ES-I3 (cell line): ENCODE measurements around the gene UGT1A8.
"Not testable (repeated sequence)": the region's sequence is repeated elsewhere in the genome, so short reads cannot be mapped to it uniquely, and the experiment has no call there.

Experiments
- H3K36me3 ChIP-seq: 2 replicates; pipeline ENCODE4 v1.6.1; 2013; ENCODE audit warnings: mild to moderate bottlenecking, low read length, control low read depth, moderate library complexity; ENCODE audit not compliant: insufficient read depth
- H3K4me1 ChIP-seq: 2 replicates; pipeline ENCODE4 v1.6.1; 2013; ENCODE audit warnings: mild to moderate bottlenecking, control low read depth, low read length; ENCODE audit not compliant: insufficient read depth
- H3K9ac ChIP-seq: 2 replicates; pipeline ENCODE4 v1.6.1; 2013; ENCODE audit warnings: low read depth, mild to moderate bottlenecking, low read length, moderate library complexity
- H3K9me3 ChIP-seq: 2 replicates; pipeline ENCODE4 v1.6.1; 2013; ENCODE audit warnings: mild to moderate bottlenecking, low read length, moderate library complexity; ENCODE audit not compliant: control insufficient read depth, insufficient read depth

The UGT1A8 gene

DNA sequence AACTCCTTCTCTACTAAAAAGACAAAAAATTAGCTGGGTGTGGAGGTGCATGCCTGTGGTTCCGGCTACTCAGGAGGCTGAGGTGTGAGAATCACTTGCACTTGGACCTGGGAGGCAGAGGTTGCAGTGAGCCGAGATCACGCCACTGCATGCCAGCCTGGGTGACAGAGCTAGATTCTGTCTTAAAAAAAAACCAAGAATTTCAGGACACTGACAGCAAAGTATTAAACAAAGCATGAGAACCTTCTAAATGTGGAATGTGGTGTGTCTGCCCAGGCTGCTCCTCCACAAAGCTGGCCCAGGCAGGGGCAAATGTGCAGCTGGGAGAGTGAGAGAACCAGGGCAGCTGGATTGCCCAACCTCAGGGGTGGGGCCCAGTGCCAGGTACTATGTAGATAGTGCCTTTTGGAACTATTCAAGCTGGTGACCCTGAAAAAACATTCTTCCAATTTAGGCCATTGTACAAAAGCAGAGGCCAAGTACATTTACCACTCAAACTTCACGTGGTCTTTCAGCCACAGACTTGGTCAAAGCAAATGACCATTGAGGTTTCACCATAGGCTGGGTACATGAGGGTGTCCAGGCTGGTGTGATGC, 88.6 kb downstream of the UGT1A8 start:
- H3K4me1 ChIP-seq = no peaks in the 10 kb centered on the region; the same call in 1 of the 2 replicates

DNA sequence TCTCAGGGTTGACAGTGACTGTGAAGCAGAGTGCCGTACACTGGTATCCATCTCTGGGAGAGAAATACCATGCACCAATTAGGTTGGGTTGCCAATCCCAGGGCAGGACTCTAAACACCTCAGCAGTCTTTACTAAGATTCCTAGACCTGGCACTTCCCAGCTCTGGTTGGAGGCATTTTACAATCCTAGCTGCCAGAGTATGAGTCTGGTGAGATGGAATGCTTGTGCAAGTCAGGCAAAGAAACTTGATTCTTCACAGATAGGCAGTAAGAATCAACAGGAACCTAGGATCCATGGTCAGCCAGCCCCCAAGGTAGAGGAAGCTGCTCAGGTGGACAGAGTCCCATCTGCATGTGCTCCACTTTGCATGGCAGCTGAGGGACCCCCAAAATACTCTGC, 89.3 kb downstream of the UGT1A8 start:
- H3K9ac ChIP-seq = no peak overlapping the region
- H3K9me3 ChIP-seq = no peaks in the 10 kb centered on the region
- no peaks in the 10 kb centered on the region; the same call in 1 of the 2 replicates for H3K4me1 ChIP-seq
- no peaks in the 10 kb centered on the region for H3K36me3 ChIP-seq

More for the DNA sequence above, 88.6 kb downstream of the UGT1A8 start:
- H3K36me3 ChIP-seq = no peaks in the 10 kb centered on the region
- no peaks in the 10 kb centered on the region for H3K9me3 ChIP-seq
- no peak overlapping the region for H3K9ac ChIP-seq

DNA sequence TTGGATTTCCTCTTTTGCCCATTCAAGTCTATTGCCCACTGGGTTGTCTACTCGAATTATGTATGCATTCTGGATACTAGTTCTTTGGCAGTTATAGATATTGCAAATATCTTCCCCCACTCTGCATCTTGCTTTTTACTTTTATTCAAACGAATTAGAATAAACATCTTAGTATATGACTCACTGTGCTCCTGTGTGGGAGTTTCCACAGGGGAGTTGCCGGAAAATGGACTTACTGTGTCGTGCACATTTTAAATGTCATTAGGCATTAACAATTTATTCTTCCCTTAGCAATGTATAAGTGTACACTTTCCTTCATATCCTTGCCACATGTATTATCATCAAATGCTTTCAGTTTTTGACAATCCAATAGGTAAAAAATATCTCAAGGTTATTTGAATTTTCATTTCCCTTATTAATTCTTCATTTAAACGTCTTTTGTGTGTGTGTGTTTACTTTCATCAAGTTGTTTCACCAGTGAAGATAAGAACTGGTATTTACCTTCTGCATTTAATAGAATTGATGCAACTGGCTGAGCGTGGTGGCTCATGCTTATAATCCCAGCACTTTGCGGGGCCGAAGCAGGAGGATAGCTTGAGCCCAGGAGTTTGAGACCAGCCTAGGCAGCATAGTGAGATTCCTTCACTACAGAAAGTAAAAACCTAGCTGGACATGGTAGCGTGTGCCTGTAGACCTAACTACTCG, 90.7 kb downstream of the UGT1A8 start:
- Histone ChIP-seq H3K9me3 (no peaks in the 10 kb centered on the region), H3K4me1 (no peaks in the 10 kb centered on the region; the same call in 1 of the 2 replicates), H3K9ac (no peak overlapping the region), H3K36me3 (no peaks in the 10 kb centered on the region)

DNA sequence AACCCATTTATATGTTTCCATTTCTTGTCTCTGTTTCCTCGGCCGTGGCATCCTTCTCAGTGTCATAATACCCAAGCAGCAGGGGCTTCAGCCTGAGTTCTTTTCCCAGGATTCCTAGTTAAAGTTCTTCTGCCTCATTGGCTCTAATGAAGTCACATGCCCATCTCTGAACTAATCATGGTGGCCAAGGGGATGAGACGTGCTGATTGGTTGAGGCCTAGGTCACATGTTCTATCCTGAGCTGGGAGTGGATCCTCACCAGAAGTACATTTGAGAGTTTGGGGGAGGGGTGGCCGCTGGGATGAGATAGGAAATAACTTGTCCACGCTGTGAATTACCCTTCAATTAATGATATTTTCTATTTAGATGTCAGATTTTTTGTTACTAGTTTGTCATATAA, 91.5 kb downstream of the UGT1A8 start:
- no peaks in the 10 kb centered on the region for H3K36me3 ChIP-seq
- H3K9me3 ChIP-seq = no peaks in the 10 kb centered on the region
- no peaks in the 10 kb centered on the region; the same call in 1 of the 2 replicates for H3K4me1 ChIP-seq
- no peak overlapping the region for H3K9ac ChIP-seq

DNA sequence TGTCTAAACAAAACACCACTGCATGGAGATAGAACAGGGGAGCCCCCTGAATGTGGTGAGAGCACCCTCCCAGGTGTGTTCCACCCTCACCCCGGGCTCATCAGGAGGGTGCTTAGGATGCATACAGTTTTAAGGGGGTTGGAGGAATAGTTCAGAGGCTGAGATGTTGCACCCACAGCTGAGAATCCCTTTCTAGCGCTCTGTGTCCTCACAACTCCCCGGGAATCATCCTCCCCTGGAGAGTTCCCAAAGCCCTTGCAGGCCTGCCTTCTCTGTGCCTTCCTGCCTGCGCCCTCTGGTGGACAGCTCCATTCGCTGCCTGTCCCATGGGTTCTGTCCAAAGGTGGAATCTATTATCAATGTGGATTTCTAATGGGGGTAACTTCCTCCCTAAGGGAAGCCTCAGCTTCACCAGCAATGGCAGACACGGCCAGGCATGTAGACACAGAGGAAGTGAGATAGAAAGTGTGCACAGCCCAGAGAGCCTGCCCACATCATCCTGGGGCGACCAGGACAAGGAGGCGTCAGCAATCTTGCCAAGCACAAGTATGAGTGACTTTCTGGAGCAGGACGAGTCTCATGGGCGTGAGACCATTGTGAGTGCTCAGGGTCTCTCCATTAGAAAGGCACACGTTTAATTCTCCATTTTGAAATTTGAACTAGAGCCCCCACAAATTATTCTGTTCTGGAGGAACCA, 94.0 kb downstream of the UGT1A8 start:
- H3K9ac ChIP-seq = no peak overlapping the region
- no peaks in the 10 kb centered on the region for H3K36me3 ChIP-seq

DNA sequence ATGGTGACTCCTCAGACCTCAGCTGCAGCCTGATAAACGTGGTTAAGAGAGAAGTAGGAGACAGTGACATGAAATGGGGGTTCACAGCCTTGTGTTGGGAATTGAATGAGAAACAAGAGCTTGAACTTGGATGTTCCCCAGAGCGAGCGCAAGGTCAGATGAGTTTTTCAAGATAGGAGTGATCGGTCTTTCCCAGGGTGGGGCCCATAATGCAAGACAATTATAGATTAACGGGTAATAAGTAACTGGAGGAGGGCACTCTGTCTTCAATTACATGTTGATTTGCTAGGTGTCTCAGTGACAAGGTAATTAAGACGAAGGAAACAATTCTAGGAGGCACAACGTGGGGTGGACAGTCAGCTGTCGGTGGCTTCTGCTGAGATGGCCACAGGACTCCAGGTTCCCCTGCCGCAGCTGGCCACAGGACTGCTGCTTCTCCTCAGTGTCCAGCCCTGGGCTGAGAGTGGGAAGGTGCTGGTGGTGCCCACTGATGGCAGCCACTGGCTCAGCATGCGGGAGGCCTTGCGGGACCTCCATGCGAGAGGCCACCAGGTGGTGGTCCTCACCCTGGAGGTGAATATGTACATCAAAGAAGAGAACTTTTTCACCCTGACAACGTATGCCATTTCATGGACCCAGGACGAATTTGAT, 95.3 kb downstream of the UGT1A8 start, which contains the start of gene UGT1A5:
Gene UGT1A5, plus strand, starts transcription at position 297 of the 651 bp plus-strand sequence. Its CDS starts 85 bp downstream, at position 382.
- Histone ChIP-seq H3K4me1 (no peaks in the 10 kb centered on the region; the same call in 1 of the 2 replicates), H3K9me3 (no peaks in the 10 kb centered on the region), H3K36me3 (no peaks in the 10 kb centered on the region), H3K9ac (no peak within 1 kb of the TSS)

More for the DNA sequence above, 94.0 kb downstream of the UGT1A8 start:
- Histone ChIP-seq H3K9me3 (no peaks in the 10 kb centered on the region), H3K4me1 (no peaks in the 10 kb centered on the region; the same call in 1 of the 2 replicates)

DNA sequence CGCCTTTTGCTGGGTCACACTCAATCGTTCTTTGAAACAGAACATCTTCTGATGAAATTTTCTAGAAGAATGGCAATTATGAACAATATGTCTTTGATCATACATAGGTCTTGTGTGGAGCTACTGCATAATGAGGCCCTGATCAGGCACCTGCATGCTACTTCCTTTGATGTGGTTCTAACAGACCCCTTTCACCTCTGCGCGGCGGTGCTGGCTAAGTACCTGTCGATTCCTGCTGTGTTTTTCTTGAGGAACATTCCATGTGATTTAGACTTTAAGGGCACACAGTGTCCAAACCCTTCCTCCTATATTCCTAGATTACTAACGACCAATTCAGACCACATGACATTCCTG, 95.8 kb downstream of the UGT1A8 start:
- no peaks in the 10 kb centered on the region for H3K36me3 ChIP-seq
- no peak overlapping the region for H3K9ac ChIP-seq
- H3K9me3 ChIP-seq = no peaks in the 10 kb centered on the region
- H3K4me1 ChIP-seq = no peaks in the 10 kb centered on the region; the same call in 1 of the 2 replicates

DNA sequence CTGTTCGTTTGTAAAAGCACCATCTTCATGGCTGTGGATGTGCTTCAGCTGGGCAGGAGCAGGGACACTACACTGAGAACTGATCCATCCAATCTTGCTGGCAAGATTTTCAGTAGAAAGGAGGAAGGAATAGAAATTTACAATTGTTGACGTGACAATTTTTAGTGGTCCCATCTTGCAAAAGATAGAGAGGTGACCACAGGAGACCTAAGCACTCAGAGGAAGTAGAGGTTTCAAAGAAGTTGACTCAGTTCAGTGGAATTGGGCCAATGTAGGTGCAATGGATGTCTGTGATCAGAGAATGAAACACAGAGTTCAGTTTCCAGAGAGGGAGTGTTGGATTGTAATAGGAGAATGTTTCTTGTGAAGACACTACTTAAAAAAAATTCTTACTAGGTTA, 96.7 kb downstream of the UGT1A8 start:
- H3K4me1 ChIP-seq = no peaks in the 10 kb centered on the region; the same call in 1 of the 2 replicates
- H3K9ac ChIP-seq = no peak overlapping the region
- no peaks in the 10 kb centered on the region for H3K9me3 ChIP-seq
- H3K36me3 ChIP-seq = no peaks in the 10 kb centered on the region

DNA sequence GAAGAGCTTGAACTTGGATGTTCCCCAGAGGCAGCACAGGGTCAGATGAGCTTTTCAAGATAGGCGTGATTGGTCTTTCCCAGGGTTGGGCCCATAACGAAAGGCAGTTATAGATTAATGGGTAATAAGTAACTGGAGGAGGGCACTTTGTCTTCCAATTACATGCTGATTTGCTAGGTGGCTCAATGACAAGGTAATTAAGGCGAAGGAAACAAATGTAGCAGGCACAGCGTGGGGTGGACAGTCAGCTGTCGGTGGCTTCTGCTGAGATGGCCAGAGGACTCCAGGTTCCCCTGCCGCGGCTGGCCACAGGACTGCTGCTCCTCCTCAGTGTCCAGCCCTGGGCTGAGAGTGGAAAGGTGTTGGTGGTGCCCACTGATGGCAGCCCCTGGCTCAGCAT, 101.1 kb downstream of the UGT1A8 start, which contains the start of gene UGT1A4:
Gene UGT1A4, plus strand, starts transcription at position 185 of the 400 bp plus-strand sequence. Its CDS starts 85 bp downstream, at position 270.
- no peaks in the 10 kb centered on the region for H3K9me3 ChIP-seq
- H3K36me3 ChIP-seq = no peaks in the 10 kb centered on the region
- H3K9ac ChIP-seq = no peak within 1 kb of the TSS
- no peaks in the 10 kb centered on the region for H3K4me1 ChIP-seq

DNA sequence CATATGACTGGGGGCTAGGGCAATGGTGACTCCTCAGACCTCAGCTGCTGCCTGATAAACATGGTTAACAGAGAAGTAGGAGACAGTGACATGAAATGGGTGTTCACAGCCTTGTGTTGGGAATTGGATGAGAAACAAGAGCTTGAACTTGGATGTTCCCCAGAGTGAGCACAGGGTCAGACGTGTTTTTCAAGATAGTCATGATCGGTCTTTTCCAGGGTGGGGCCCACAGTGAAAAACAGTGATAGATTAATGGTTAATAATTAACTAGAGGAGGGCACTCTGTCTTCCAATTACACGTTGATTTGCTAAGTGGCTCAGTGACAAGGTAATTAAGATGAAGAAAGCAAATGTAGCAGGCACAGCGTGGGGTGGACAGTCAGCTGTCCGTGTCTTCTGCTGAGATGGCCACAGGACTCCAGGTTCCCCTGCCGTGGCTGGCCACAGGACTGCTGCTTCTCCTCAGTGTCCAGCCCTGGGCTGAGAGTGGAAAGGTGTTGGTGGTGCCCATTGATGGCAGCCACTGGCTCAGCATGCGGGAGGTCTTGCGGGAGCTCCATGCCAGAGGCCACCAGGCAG, 111.4 kb downstream of the UGT1A8 start, which contains the start of gene UGT1A3:
Gene UGT1A3, plus strand, starts transcription at position 320 of the 579 bp plus-strand sequence. Its CDS starts 85 bp downstream, at position 405.
- Histone ChIP-seq H3K36me3 (no peaks in the 10 kb centered on the region), H3K4me1 (no peaks in the 10 kb centered on the region), H3K9ac (no peak within 1 kb of the TSS), H3K9me3 (no peaks in the 10 kb centered on the region)

DNA sequence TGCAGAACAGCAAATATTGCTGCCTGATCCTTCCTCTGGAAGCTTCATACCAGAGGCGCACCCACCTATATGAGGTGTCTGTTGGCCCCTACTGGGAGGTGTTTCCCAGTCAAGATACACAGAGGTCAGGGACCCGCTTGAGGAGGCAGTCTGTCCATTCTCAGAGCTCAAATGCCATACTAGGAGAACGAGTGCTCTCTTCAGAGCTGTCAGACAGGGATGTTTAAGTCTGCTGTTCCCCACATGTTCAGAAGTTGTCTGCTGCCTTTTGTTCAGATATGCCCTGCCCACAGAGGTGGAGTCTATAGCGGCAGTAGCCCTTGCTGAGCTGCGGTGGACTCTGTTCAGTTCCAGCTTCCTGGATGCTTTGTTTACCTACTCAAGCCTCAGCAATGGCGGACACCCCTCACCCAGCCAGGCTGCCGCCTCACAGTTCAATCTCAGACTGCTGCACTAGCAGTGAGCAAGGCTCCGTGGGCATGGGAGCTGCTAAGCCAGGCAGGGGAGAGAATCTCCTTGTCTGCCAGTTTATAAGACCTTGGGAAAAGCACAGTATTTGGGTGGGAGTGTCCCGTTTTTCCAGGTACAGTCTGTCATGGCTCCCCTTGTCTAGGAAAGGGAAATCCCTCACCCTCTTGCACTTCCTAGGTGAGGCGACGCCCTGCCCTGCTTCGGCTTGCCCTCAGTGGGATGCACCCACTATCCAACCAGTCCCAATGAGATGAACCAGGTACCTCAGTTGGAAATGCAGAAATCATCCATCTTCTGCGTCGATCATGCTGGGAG, 119.6 kb downstream of the UGT1A8 start:
- not testable (repeated sequence) for H3K9me3 ChIP-seq, H3K4me1 ChIP-seq, H3K36me3 ChIP-seq, H3K9ac ChIP-seq

DNA sequence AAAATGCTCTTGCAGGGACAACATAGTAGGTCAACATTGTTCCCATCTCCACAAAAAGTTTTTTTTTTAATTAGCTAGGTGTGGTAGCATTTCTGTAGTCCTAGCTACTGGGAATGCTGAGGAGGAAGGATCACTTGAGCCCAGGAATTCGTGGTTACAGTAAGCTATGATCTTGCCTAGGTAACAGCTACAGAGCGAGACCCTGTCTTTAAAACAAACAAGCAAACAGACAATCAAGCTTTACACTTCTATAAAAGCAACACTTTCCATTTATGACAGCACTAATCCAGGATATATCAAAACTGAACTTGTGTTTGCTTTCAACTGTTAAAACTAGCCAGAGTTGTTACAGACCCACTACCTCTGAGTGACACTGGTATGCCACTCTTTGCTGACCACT, 123.4 kb downstream of the UGT1A8 start:
- no peaks in the 10 kb centered on the region; the same call in 1 of the 2 replicates for H3K9me3 ChIP-seq
- H3K36me3 ChIP-seq = no peaks in the 10 kb centered on the region

DNA sequence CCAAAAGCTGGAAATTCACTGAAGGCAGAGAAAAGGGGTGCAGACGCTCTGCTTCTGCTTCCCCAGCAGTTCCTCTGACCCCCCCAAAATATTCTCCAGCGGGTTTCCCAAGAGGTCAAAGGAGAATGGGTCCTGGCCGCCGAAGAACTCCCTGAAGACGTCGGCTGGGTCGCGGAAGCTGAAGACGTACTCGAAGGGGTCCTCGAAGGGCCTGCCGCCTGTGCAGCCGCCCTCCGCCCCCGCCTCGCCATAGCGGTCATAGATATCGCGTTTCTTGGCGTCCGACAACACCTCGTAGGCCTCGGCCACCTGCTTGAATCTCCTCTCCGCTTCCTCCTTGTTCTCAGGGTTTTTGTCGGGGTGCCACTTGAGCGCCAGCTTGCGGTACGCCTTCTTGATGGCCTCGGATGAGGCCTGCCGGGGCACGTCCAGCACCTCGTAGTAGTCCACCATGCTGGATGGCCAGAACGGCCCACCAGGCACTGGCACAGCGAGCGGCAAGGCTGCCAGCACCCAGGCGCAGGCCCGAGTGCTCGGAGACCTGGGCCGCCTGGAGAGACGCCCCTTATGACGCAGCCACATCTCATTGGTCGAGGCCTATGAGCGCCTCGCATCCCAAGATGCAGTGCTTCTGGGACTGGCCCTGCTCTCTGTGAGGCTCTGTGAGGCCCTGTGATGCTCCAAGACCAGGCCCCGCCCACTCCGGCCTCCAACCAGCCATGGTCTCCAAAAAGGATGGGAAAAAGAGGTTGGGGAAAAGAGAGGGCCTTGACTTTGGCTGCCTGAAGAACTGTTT, 126.2 kb downstream of the UGT1A8 start:
- no peaks in the 10 kb centered on the region for H3K4me1 ChIP-seq
- no peaks in the 10 kb centered on the region for H3K9me3 ChIP-seq
- H3K36me3 ChIP-seq = no peaks in the 10 kb centered on the region
- H3K9ac ChIP-seq = no peak overlapping the region

More for the DNA sequence above, 123.4 kb downstream of the UGT1A8 start:
- Histone ChIP-seq H3K9ac (no peak overlapping the region), H3K4me1 (no peaks in the 10 kb centered on the region)
